CD14-positive monocyte (primary cell): Measurements from ENCODE around the gene ELFN1. TPM values are rescaled to one million over a fixed set of nuclear protein-coding genes. Genes with fewer than 3 reads are reported as not detected.

Source experiments
- DNase-seq, 3 donors: peaks; one replicate each; pipeline ENCODE4 v3.0.0-alpha.2; 2011 to 2022
- H2AFZ ChIP-seq: 2 replicates; pipeline ENCODE4 v1.6.0; 2012; ENCODE audit warnings: mild to moderate bottlenecking, low read depth, low read length, inconsistent platforms; ENCODE audit not compliant: insufficient read depth, poor library complexity, severe bottlenecking
- H3K27ac ChIP-seq, 2 donors: 1 replicate in 1 of 2; 2 replicates in 1 of 2; pipeline ENCODE4 v1.5.1; 2012 to 2013; ENCODE audit warnings: low read length in 2 of 2, control low read depth in 1 of 2, inconsistent platforms in 1 of 2, low read depth in 1 of 2, mild to moderate bottlenecking in 1 of 2
- H3K27me3 ChIP-seq, 2 donors: one replicate each; pipeline versions ENCODE4 v1.6.0 to v1.6.1; 2011 to 2013; ENCODE audit warnings: low read length in 2 of 2; ENCODE audit not compliant: control insufficient read depth in 2 of 2, insufficient read depth in 2 of 2
- H3K36me3 ChIP-seq, 2 donors: replicated peaks in 1 of 2; 1 replicate in 1 of 2; 2 replicates in 1 of 2; pipeline versions ENCODE4 v1.5.1 to v1.6.1; 2012 to 2013; ENCODE audit warnings: low read length in 2 of 2, control low read depth in 1 of 2, inconsistent platforms in 1 of 2, mild to moderate bottlenecking in 1 of 2; ENCODE audit not compliant: insufficient read depth in 2 of 2, control insufficient read depth in 1 of 2
- H3K4me1 ChIP-seq, 2 donors: 1 replicate in 1 of 2; 2 replicates in 1 of 2; pipeline versions ENCODE4 v1.5.1 to v1.6.1; 2012 to 2013; ENCODE audit warnings: low read length in 2 of 2, control low read depth in 1 of 2, inconsistent platforms in 1 of 2, mild to moderate bottlenecking in 1 of 2, moderate library complexity in 1 of 2; ENCODE audit not compliant: insufficient read depth in 2 of 2, control insufficient read depth in 1 of 2
- H3K4me2 ChIP-seq: replicated peaks from 2 replicates; pipeline ENCODE3; 2012; ENCODE audit warnings: low read length, moderate library complexity, mild to moderate bottlenecking; ENCODE audit not compliant: poor library complexity, severe bottlenecking; ENCODE audit errors: extremely low read depth
- H3K4me3 ChIP-seq, 3 experiments: fragments of 200-600 bp in 1 of 3; sonication (generic) in 1 of 3; replicated peaks in 1 of 3; 1 replicate in 2 of 3; 2 replicates in 1 of 3; pipeline ENCODE4 v1.5.1; 2011 to 2013; ENCODE audit warnings: low read length in 3 of 3, mild to moderate bottlenecking in 3 of 3, control low read depth in 2 of 3, low read depth in 2 of 3, inconsistent platforms in 1 of 3, moderate library complexity in 1 of 3
- H3K79me2 ChIP-seq: 2 replicates; pipeline ENCODE4 v1.6.0; 2012; ENCODE audit warnings: mild to moderate bottlenecking, control low read depth, inconsistent platforms, low read length, moderate library complexity; ENCODE audit not compliant: insufficient read depth
- H3K9ac ChIP-seq: 2 replicates; pipeline ENCODE4 v1.6.0; 2017; ENCODE audit warnings: low read length, mild to moderate bottlenecking; ENCODE audit not compliant: insufficient read depth, poor library complexity, severe bottlenecking
- H3K9me3 ChIP-seq, 2 donors: replicated peaks in 1 of 2; 1 replicate in 1 of 2; 2 replicates in 1 of 2; pipeline versions ENCODE4 v1.5.1 to v1.6.1; 2012 to 2013; ENCODE audit warnings: low read length in 2 of 2, control low read depth in 1 of 2; ENCODE audit not compliant: control insufficient read depth in 1 of 2, insufficient read depth in 1 of 2
- H4K20me1 ChIP-seq: 2 replicates; pipeline ENCODE4 v1.6.0; 2012; ENCODE audit warnings: mild to moderate bottlenecking, low read length, control low read depth, moderate library complexity; ENCODE audit not compliant: insufficient read depth
- H3K27ac Mint-ChIP-seq, 7 donors: one replicate each; pipeline ENCODE4 v1.8.0; 2020; ENCODE audit warnings: mild to moderate bottlenecking in 7 of 7, mixed read lengths in 7 of 7, moderate library complexity in 6 of 7, inconsistent platforms in 2 of 7
- H3K27me3 Mint-ChIP-seq, 3 donors: one replicate each; pipeline ENCODE4 v1.8.0; 2021 to 2022; ENCODE audit warnings: low read depth in 3 of 3, mild to moderate bottlenecking in 3 of 3, mixed read lengths in 3 of 3, moderate library complexity in 3 of 3, inconsistent platforms in 1 of 3
- H3K36me3 Mint-ChIP-seq, 2 donors: one replicate each; pipeline ENCODE4 v1.8.0; 2020; ENCODE audit warnings: mixed read lengths in 2 of 2, inconsistent platforms in 1 of 2, mild to moderate bottlenecking in 1 of 2
- H3K4me1 Mint-ChIP-seq: one replicate; pipeline ENCODE4 v1.8.0; 2020; ENCODE audit warnings: mild to moderate bottlenecking, mixed read lengths
- H3K4me3 Mint-ChIP-seq, 2 donors: one replicate each; pipeline ENCODE4 v1.8.0; 2020; ENCODE audit warnings: mild to moderate bottlenecking in 2 of 2, mixed read lengths in 2 of 2, moderate library complexity in 1 of 2
- H3K9me3 Mint-ChIP-seq, 7 donors: one replicate each; pipeline ENCODE4 v1.8.0; 2020 to 2022; ENCODE audit warnings: mixed read lengths in 7 of 7, mild to moderate bottlenecking in 6 of 7, moderate library complexity in 6 of 7, inconsistent platforms in 2 of 7
- CTCF ChIP-seq: fragments of 200-600 bp; IDR thresholded peaks from one replicate; pipeline ENCODE4 v1.8.0; 2022; ENCODE audit warnings: antibody characterized with exemption, mild to moderate bottlenecking
- WGBS: methylation state at CpG from one replicate; pipeline ENCODE4 v1.1.5; 2013; ENCODE audit warnings: missing lambda C conversion rate; ENCODE audit not compliant: insufficient coverage; 5-methylcytosine and 5-hydroxymethylcytosine counted together
- intact Hi-C, 2 donors: fragments of 100-400 bp; cut with micrococcal nuclease; formaldehyde crosslinking; loops; one replicate each; pipeline versions ENCODE4 v1.15.0 to v1.15.1; 2023
- polyA plus RNA-seq, 3 donors: library from polyadenylated mRNA; depleted of rRNA in 1 of 3; unstranded in 2 of 3; stranded (reverse) in 1 of 3; fragments of 300-500 nt in 2 of 3; fragments of >200 nt in 1 of 3; fragmentation: Illumina TruSeq in 2 of 3; gene quantifications; 1 replicate in 2 of 3; 2 replicates in 1 of 3; pipeline ENCODE4 v1.2.3, GENCODE V29; 2012 to 2021

Gene ELFN1
- polyA plus RNA-seq, 3 donors = not detected

DNA sequence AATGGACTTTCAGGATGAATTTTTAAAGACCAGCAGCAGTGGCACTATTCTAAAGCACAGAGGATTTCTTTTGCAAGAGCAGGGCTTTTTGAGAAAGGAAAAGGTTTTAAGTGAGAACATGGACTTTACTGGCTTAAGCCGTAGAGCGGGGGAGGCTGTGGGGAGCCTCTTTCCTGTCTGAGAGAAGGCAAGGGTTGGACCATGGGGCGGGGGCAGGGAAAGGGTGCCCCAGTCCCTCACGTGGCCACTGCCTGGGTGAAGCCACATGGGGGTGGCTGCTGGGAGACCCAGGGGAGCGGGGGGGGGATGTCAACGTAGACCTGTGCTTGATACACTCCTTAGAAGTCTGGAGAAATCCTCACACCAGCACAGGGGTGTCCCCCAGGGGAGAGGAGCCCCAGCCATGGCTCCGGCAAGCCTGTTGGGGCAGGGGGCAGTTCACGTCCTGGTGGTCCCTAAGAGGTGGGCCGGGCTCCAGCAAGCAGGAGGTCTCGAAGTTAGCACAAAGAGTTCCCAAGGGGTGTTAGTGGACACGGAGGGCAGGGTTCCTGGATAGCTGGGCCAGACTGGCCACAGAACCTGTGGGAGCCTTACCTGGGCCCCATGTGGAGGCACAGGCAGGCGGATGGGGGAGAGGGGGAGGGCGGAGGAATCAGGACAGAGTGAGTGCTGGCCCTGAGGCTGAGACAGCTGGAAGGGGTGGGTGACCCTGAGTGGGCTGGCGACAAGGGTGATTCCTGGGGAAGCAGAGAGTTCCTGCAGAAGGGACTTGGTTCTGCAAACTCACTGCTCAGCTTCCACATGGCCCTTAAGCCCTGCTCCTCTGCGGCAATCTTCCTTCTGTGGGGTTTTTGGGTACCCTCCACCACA is 36.9 kb upstream of the ELFN1 start:
- H3K4me1 Mint-ChIP-seq = no peaks in the 10 kb centered on the region
- H3K27ac Mint-ChIP-seq = peak overlapping the region in 1 of 7 donors; percentile 50
- peaks cover 23 to 44% (median 39%) of the 10 kb centered on the region in 7 donors for H3K9me3 Mint-ChIP-seq
- intact Hi-C loops = no loop called here
- H3K4me1 ChIP-seq = no peaks in the 10 kb centered on the region
- 78% methylated on average over 10 of the region's 15 CpGs for WGBS
- no peak overlapping the region for H3K27ac ChIP-seq
- no peak overlapping the region for H3K4me3 Mint-ChIP-seq
- no peak overlapping the region for H3K9ac ChIP-seq
- peaks cover 26 to 38% of the 10 kb centered on the region in 2 donors for H3K9me3 ChIP-seq
- no peaks in the 10 kb centered on the region for H3K27me3 ChIP-seq
- H4K20me1 ChIP-seq = no peaks in the 10 kb centered on the region
- no peaks in the 10 kb centered on the region for H3K36me3 ChIP-seq
- H3K4me2 ChIP-seq = no peak overlapping the region
- no peak for TF ChIP-seq CTCF
- no peaks in the 10 kb centered on the region for H3K36me3 Mint-ChIP-seq
- no peaks in the 10 kb centered on the region for H3K79me2 ChIP-seq
- no peak for DNase-seq
- no peak overlapping the region for H2AFZ ChIP-seq
- no peak overlapping the region for H3K4me3 ChIP-seq
- peaks cover 7 to 10% (median 9%) of the 10 kb centered on the region in 3 donors for H3K27me3 Mint-ChIP-seq

GRCh38 chr7:1635401-1635800 is 34.7 kb upstream of the ELFN1 start:
- DNase-seq = no peak
- TF ChIP-seq CTCF = no peak
- no peaks in the 10 kb centered on the region for H3K79me2 ChIP-seq
- H4K20me1 ChIP-seq = no peaks in the 10 kb centered on the region
- Mint-ChIP-seq H3K4me3 (no peak overlapping the region), H3K27ac (no peak overlapping the region), H3K9me3 (peaks cover 23 to 42% (median 36%) of the 10 kb centered on the region in 7 donors), H3K27me3 (peaks cover 6 to 16% (median 7%) of the 10 kb centered on the region in 3 donors), H3K36me3 (no peaks in the 10 kb centered on the region), H3K4me1 (no peaks in the 10 kb centered on the region)
- no peaks in the 10 kb centered on the region for H3K27me3 ChIP-seq
- no peak overlapping the region for H3K4me3 ChIP-seq
- no peak overlapping the region for H3K27ac ChIP-seq
- H2AFZ ChIP-seq = no peak overlapping the region
- H3K4me2 ChIP-seq = no peak overlapping the region
- no peak overlapping the region for H3K9ac ChIP-seq
- intact Hi-C loops = no loop called here
- no CpG with 5 or more reads among the region's 1 CpG for WGBS
- peaks cover 26 to 38% of the 10 kb centered on the region in 2 donors for H3K9me3 ChIP-seq
- no peaks in the 10 kb centered on the region for H3K4me1 ChIP-seq
- no peaks in the 10 kb centered on the region for H3K36me3 ChIP-seq
